22Rv1 (cell line): ENCODE results near the gene TSPAN10.
"Not testable (repeated sequence)": the region's sequence is repeated elsewhere in the genome, so short reads cannot be mapped to it uniquely, and the experiment has no call there.

Source experiments
- H3K27ac ChIP-seq: fragments of 450-650 bp; 2 replicates; pipeline ENCODE4 v1.5.1; 2017
- ZFX ChIP-seq: fragments of 450-650 bp; IDR thresholded peaks from 2 replicates; pipeline ENCODE4 v1.6.1; 2017; ENCODE audit warnings: antibody characterized with exemption, borderline replicate concordance
- TF ChIP-seq, protein P1 (sequence below): fragments of 450-650 bp; IDR thresholded peaks from 2 replicates; pipeline ENCODE4 v1.5.1; 2017; ENCODE audit warnings: mild to moderate bottlenecking

TSPAN10 gene

DNA sequence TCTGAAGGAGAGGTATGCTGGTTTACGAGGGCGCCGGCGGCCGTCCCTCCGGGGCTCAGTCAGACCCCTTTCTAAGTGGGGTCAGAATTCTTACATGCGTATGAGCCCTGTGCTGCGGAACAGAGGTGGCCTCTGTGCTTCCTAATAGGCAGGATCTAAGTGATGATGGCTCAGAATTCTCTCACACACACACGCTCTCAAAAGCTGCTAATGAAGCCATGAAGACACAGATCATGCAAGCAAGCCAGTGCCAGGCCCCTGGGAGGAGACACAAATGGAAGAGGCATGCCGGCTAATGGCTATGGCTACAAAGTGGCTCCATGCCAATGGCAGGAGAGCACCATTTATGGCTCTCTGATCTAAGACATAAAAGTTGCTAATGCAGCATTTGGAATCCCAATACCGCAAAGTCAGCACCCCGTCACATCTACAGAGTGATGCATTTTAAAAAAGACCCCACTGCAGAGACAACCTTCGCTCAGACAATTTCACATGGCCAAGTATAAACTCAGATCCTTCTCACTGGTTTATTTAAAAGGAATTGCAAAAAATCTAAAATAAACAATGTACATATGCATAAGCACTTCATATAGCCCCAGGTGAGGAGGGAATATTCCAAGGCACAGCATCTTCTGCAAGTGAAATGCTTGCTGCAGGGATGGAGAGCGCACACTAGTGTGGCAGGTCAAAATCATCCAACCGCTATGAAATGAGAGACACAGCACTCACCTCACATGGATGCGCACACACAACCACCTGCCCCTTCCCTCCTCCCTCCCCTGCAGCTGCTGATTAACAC, 24.6 kb upstream of the TSPAN10 start:
- H3K27ac ChIP-seq = no peak overlapping the region
- TF ChIP-seq ZFX = no peak
- TF ChIP-seq, protein P1, sequence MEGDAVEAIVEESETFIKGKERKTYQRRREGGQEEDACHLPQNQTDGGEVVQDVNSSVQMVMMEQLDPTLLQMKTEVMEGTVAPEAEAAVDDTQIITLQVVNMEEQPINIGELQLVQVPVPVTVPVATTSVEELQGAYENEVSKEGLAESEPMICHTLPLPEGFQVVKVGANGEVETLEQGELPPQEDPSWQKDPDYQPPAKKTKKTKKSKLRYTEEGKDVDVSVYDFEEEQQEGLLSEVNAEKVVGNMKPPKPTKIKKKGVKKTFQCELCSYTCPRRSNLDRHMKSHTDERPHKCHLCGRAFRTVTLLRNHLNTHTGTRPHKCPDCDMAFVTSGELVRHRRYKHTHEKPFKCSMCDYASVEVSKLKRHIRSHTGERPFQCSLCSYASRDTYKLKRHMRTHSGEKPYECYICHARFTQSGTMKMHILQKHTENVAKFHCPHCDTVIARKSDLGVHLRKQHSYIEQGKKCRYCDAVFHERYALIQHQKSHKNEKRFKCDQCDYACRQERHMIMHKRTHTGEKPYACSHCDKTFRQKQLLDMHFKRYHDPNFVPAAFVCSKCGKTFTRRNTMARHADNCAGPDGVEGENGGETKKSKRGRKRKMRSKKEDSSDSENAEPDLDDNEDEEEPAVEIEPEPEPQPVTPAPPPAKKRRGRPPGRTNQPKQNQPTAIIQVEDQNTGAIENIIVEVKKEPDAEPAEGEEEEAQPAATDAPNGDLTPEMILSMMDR = no peak

DNA sequence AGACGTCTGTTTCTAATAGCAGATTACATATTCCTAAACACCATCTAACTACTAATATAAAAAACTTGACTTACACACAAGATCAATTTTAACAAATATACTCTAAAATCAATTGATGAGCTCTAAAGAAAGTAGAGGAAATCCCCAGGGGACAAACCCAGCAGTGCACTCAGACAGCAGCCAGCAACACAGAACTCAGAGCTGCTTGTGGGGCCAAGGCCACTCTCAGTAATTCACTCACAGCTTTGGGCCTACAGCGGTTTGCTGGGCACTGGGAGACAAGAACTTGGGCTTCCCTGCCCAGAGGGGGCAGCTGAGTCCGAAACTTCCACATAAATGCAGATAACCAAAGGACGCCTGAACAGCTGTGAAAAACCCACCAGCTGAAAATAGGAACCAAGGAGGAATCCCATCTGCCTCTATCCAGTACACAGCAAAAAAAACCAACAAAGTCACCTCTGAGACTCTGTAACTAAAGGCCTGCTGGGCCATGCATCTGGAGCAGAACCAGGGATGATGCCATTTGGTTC, 21.5 kb upstream of the TSPAN10 start:
- H3K27ac ChIP-seq = no peak overlapping the region
- TF ChIP-seq ZFX = no peak
- TF ChIP-seq, protein P1 = no peak

DNA sequence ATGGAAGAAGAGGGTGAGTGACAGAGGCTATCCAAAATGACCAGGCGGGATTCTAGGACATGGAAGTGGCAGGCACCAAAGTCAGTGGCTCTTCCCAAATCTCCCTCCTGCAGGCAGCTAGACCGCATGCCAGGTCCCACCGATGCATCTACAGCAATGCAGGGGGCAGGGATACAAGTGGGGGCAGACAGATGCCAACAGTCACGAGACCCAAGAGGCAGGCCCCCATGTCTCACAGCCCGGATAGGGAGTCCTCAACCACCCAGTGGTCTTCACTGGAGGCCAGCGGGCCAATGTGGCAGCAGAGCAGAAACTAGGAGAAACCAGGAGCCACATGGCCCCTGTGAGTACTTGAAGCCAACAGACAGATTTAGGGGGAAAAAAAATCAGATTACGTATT, 20.1 kb upstream of the TSPAN10 start:
- no peak for TF ChIP-seq ZFX
- TF ChIP-seq, protein P1 = no peak
- H3K27ac ChIP-seq = no peak overlapping the region

- H3K27ac ChIP-seq = not testable (repeated sequence)
Observed at GRCh38 chr17:81618307-81618706, 18.7 kb upstream of the TSPAN10 start.

DNA sequence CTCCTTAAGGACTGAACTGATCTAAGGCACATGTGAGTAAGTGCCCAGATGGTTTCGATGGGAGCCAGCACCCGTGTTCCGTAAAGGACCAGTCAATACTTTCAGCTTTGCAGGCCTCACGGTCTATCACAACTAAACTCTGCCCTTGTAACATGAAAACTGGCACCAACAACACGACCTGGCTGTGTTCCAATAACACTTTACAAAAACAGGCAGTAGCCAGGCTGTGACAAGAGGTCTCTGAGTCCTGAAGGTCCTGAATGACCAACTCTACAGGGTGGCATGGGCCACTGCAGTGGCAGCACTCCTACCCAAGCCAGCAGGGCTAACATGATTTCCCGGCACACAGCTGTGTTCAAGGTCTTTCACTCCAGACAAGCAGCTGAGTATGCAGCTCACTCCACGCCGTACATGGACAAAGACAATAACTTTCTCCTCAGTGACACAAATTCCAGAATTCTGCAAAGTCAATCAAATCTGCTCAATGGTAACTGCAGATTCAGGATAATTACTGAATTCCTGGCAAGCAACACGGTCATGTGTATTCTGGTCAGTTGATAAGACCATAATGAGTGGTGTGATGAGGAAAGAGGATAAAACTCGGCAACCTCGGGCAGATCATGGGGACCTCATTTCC, 15.4 kb upstream of the TSPAN10 start:
- H3K27ac ChIP-seq = no peak overlapping the region
- TF ChIP-seq, protein P1 = no peak
- no peak for TF ChIP-seq ZFX

DNA sequence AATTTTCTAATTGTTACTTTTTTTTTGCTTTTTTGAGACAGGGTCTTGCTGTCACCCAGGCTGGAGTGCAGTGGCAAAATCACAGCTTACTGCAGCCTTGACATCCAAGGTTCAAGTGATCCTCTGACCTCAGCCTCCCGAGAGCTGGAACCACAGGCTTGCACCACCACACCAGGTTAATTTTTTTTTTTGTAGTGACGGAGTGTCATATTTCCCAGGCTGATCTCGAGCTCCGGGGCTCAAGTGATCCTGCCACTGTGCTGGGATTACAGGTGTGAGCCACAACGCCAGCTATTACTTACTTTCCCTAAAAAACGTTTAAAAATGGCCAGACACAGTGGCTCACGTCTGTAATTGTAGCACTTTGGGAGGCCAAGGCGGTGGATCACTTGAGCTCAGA, 6.7 kb upstream of the TSPAN10 start:
- TF ChIP-seq ZFX = no peak
- TF ChIP-seq, protein P1 = no peak
- H3K27ac ChIP-seq = no peak overlapping the region

GRCh38 chr17:81631482-81631881, 5.5 kb upstream of the TSPAN10 start:
- TF ChIP-seq, protein P1 = no peak
- no peak for TF ChIP-seq ZFX
- H3K27ac ChIP-seq = no peak overlapping the region
